NCI-H1105 (cell line): ENCODE data around the gene ARHGAP23.
"Not testable (repeated sequence)": the region's sequence is repeated elsewhere in the genome, so short reads cannot be mapped to it uniquely, and the experiment has no call there.

Experiments used
- DNase-seq: peaks from one replicate; lab custom pipeline; 2025; lab: John Stamatoyannopoulos, UW

The ARHGAP23 gene

GRCh38 chr17:38485681-38486298 is 57.5 kb downstream of the ARHGAP23 start:
- DNase-seq, result not testable (repeated sequence)

- not testable (repeated sequence) for DNase-seq
Observed at GRCh38 chr17:38489774-38490173, 61.5 kb downstream of the ARHGAP23 start.

GRCh38 chr17:38491346-38492066 is 63.2 kb downstream of the ARHGAP23 start:
- not testable (repeated sequence) for DNase-seq

DNA sequence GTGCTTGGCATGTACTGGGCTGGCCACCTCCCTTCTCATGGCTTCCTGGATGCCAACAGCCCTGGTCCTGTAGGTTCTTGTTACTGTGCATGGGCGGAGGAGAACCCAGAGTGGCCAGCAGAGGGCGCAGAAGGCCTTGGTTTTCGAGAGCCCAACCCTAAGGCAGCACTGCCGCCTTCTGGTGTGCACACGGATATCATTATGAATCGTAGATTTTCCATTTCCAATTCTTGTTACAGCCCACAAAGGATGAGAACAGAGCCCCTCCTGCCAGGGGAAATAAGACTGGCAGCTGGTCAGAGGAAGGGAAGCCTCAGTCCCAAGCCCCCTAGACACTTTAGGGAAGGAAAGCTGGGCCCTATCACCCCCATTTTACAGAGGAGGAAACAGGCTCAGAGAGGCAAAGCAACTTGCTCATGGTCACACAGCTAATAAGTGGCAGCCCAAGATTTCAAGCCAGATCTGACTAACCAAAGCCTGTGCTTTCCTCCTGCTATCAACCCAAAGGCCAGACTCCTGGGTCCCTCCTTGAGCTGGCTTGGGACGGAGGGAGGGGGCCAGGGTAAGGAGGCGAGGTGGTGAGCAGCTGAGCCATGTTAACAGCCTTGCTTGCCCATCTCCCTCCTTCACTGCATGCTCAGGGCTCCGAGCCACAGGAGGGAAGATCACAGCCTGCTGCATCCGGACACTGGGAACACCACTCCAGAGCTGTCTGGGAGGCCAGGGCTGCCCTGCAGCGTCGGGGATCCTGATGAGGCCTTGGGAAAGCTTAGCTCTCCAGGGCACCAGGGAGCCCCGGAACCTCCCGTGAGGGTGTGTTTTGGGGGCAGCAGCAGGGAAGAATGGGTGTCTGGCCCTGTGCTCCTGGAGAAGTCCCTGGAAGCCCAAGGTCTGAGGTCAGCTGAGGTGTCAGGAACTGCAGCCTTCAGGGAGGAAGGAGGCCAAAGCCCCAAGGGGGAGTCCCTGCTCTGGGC is 64.1 kb downstream of the ARHGAP23 start:
- peak; percentile 64 for DNase-seq

- not testable (repeated sequence) for DNase-seq
Observed at GRCh38 chr17:38494152-38494551, 65.9 kb downstream of the ARHGAP23 start.

GRCh38 chr17:38497656-38498055 is 69.4 kb downstream of the ARHGAP23 start:
- not testable (repeated sequence) for DNase-seq

DNA sequence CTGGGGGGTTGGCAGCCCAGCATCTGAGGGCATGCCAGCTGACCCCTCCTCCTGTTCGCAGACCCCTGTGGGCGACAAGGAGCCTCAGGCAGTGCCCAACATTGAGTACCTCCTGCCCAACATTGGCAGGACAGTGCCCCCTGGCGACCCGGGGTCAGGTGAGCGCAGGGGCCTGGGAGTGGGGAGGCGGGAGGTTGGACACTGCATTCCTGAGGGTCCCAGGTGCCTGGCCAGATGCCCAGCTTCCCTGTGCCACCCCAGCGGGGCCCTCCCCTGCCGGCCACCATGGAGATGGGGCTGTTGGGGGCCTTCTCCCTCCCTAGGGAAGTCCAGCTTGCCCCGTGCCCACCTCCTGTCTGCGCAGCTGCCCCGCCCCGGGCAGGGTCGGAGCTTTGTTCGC is 70.1 kb downstream of the ARHGAP23 start:
- DNase-seq, result no peak

DNA sequence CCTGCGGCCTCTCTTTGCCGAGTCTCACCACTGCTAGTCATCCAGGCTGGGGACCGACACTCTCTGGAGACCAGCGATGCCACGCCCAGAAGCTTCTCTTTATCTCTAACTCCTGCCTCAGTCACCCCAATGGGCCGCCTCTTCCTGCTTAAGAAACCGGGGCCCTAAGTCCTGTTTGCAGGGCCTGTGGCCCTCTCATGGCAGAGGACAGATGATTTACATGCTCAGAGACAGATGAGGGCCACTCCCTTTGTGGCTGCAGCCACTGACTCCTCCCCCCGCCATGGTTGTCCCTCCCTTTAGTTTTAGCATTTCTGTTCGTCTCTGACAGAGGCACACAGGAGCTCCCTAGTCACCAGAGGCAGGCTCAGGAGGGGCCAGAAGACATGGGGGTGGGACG is 71.0 kb downstream of the ARHGAP23 start:
- DNase-seq, result not testable (repeated sequence)

GRCh38 chr17:38501718-38502117 is 73.5 kb downstream of the ARHGAP23 start:
- not testable (repeated sequence) for DNase-seq

GRCh38 chr17:38503286-38503913 is 75.1 kb downstream of the ARHGAP23 start:
- DNase-seq, result not testable (repeated sequence)

DNA sequence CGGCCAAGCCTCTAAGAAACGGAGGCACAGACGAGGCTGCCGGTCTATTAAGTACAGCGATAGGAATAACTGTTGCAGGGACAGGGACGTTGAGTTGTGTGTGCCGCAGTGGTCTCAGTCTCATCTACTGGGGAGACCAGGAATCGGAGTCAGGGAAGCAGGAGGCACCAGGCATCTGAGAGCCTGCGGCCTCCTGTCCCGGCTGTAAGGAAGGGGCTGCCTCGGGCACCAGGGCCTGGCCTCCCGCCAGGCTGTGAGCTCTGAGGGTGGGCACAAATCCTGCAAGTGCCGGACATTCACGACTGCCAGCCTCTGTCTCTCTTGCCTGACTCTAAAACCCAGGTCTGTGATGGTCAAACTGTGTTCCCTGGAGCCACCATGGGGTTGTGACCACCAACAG is 76.0 kb downstream of the ARHGAP23 start:
- no peak for DNase-seq

DNA sequence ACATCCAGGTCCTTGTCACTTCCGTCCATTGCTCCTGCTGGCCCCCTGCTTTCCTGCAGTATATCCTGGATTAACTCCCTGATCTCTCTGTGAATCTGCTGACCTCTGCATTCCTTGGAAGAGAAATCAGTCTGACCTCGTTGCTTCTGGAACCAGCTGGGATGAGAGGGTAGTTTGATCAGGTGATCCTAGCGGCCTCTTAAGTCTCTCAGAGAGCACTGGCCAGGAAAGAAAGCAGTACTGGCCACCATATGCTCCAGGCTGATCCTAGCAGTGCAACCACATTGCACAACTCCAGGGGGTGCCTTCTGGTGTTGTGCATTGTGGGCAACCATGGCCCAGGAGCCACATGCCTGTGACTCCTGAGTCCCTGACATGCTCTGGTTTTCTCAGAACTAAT is 79.2 kb downstream of the ARHGAP23 start:
- DNase-seq, result no peak

DNA sequence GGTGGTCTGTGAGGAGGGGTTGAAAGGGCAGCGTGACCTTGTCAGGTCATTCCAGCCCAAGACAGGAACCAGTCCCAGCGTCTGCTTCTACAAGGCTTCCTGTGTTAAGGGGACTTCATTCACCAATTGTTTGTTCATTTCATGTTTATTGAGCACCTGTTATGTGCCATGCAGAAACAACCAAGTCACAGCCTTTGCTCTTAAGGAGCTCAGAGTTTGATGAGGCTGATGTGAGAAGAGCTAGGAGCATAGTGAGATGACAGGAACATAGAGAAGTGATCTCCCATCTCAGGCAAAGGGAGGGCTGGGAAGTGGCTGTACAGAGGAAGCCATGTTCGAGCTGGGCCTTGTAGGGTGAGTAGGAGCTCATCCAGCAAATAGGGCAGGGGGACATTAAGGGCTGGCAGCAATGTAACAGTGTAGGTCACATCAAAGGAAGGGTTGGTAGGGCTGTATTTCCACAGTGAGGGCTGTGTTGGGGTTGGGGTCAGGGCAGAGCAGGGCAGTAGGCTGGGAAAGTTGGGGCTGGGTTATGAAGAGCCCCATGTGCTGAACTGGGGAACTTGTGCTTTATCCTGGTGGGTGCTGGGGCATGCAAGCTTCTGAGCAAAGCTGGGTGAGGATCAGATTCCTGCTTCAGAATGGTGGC is 79.8 kb downstream of the ARHGAP23 start:
- DNase-seq, result no peak

DNA sequence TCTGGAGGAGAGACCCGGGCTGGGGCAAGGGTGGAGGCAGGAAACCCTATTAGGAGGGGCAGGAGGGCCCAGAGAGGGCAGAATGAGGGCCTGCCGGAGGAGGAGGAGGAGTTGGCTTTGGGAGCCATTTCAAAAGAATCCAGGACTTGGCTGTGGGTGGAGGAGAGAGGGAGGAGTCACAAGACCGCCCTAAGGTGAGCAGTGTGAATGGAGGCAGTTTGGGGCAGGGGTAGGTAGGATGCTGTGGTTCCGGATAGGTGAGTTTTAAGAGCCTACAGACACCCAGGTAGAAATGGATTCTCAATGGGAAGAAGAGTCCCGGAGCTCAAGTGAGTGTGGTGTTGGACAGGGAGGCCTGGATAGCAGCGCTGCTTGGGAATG is 80.3 kb downstream of the ARHGAP23 start:
- DNase-seq, result no peak

DNA sequence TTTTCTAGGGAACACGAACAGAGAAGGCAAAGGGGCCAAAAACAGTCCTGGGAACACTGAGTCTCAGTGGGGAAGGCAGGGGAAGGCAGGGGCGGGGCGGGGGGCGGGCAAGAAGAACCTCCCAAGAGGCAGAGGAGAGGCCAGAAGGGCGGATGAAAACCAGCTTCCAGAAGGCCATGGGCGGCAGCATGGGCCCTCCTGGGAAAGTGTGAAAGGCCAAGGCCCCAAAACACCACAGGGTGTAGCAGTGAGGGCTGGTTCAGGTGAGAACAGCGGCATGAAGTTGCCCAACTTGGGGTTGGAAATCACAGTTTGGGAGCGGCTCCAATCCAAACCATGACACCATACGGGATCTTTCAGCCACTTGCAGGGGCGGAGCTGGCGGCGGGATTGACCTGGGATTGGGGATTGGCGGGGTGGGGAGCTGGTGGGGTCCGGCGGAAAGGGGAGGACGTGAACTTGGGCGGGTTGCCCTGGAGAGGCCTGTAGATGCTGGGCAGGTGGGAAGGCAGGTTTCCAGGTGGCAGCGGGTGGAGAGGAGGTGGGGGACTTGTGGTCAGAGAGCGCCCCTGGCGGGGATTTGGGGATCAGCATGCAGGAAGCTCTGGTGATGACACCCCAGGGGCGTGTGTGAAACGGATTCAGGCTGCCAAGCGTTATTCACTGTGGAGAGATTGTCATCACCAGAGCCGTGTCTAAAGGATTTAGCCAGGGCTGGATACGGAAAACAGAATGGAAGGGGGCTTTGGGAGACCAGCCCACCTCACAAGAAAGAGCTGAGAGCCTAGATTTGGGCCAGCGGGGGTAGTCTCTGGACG is 80.9 kb downstream of the ARHGAP23 start:
- DNase-seq, result no peak

- DNase-seq, result no peak
Observed at GRCh38 chr17:38509772-38510420, 81.6 kb downstream of the ARHGAP23 start.

GRCh38 chr17:38510421-38511149 is 82.3 kb downstream of the ARHGAP23 start:
- no peak for DNase-seq

- no peak for DNase-seq
Observed at GRCh38 chr17:38511150-38512108, 83.2 kb downstream of the ARHGAP23 start.
